ENCODE measurements around the gene SRP72.

DNA sequence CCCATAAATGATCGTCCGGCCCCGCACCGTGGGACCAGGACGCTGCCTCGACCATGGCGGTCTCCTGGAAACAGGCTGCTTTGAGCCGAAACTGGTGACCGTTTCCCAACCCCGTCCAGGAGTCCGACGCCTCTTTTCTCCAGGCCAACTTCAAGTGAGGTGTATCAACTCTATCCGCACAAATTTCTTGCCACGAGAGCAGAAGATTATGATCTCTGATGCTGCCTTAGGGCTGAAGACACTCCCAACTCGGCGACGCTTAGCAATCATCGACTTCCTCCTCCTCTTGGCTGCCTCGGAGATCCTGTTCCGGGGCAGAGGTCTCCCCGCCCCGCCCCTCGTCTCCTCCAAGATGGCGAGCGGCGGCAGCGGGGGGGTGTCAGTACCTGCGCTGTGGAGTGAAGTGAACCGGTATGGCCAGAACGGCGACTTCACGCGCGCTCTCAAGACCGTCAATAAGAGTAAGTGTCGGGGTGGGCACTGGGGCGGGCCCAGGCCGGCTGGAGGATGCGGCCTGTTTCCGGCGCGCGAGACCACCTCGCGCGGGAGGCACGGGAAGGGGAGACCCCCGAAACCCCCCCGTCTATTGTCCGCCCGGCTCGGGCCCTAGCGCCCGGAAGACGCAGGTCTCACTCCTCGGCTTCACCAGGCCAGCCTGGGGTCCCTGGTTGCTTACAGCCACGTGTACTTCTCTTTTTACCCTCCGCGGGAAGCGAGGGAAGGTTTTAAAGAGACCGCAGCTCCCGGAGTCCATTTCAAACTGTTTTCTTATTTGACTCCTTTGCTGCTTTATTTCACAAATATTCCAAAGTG, at the start of gene SRP72:
- no peak for TF ChIP-seq EZH2phosphoT487 (IDR thresholded peaks at IDR 0.05; ENCODE audit: borderline replicate concordance, low read length)
- TF ChIP-seq EZH2 (IDR thresholded peaks at IDR 0.05; ENCODE audit: low read length, unreplicated experiment) = no peak

Data from PC-3 (cell line).